Smooth muscle cell (in vitro differentiated cells): ENCODE measurements around the gene ANKRD44. TPM values are rescaled to one million over a fixed set of nuclear protein-coding genes. Genes with fewer than 3 reads are reported as not detected.

Experiments
- DNase-seq: peaks from one replicate; lab custom pipeline; 2025; ENCODE audit not compliant: unreplicated experiment; lab: John Stamatoyannopoulos, UW
- H2AFZ ChIP-seq: fragments of 200-600 bp; sonication (generic); 2 replicates; pipeline ENCODE4 v1.6.0; 2016; ENCODE audit warnings: antibody characterized with exemption, low read depth, mild to moderate bottlenecking
- H3F3A ChIP-seq: fragments of 200-600 bp; sonication (generic); 2 replicates; pipeline ENCODE4 v1.6.0; 2017; ENCODE audit warnings: antibody characterized with exemption, low read depth
- H3K27ac ChIP-seq: fragments of 200-600 bp; sonication (generic); 2 replicates; pipeline ENCODE4 v1.5.1; 2016; ENCODE audit warnings: low read depth, mild to moderate bottlenecking
- H3K27me3 ChIP-seq: fragments of 200-600 bp; sonication (generic); 2 replicates; pipeline ENCODE4 v1.6.1; 2016; ENCODE audit warnings: low read depth, mild to moderate bottlenecking
- H3K36me3 ChIP-seq: fragments of 200-600 bp; sonication (generic); 2 replicates; pipeline ENCODE4 v1.5.1; 2016; ENCODE audit warnings: low read depth
- H3K4me1 ChIP-seq: fragments of 200-600 bp; sonication (generic); 2 replicates; pipeline ENCODE4 v1.5.1; 2016; ENCODE audit warnings: low read depth
- H3K4me2 ChIP-seq: fragments of 200-600 bp; sonication (generic); 2 replicates; pipeline ENCODE4 v1.6.0; 2016; ENCODE audit warnings: mild to moderate bottlenecking
- H3K4me3 ChIP-seq: fragments of 200-600 bp; sonication (generic); 2 replicates; pipeline ENCODE4 v1.5.1; 2016; ENCODE audit warnings: mild to moderate bottlenecking
- H3K79me2 ChIP-seq: fragments of 200-600 bp; sonication (generic); 2 replicates; pipeline ENCODE4 v1.6.0; 2016; ENCODE audit warnings: low read depth, mild to moderate bottlenecking
- H3K9ac ChIP-seq: fragments of 200-600 bp; sonication (generic); 2 replicates; pipeline ENCODE4 v1.6.0; 2016; ENCODE audit warnings: low read depth
- H3K9me3 ChIP-seq: fragments of 200-600 bp; sonication (generic); replicated peaks from 2 replicates; pipeline ENCODE4 v1.5.1; 2016; ENCODE audit warnings: low read depth
- H4K20me1 ChIP-seq: fragments of 200-600 bp; sonication (generic); 2 replicates; pipeline ENCODE4 v1.6.0; 2016; ENCODE audit warnings: low read depth
- CTCF ChIP-seq: fragments of 200-600 bp; sonication (generic); IDR thresholded peaks from 2 replicates; pipeline ENCODE4 v1.5.1; 2017; ENCODE audit warnings: borderline replicate concordance, mild to moderate bottlenecking, antibody characterized with exemption; ENCODE audit not compliant: insufficient read depth, poor library complexity, severe bottlenecking
- WGBS: methylation state at CpG from one replicate; pipeline ENCODE4 v1.1.7; 2016; ENCODE audit warnings: low lambda C conversion rate; 5-methylcytosine and 5-hydroxymethylcytosine counted together
- polyA plus RNA-seq: library from polyadenylated mRNA; unstranded; fragments of >200 nt; fragmentation: Nextera tagmentation; extraction: Ambion mirVana; gene quantifications from 2 replicates; pipeline ENCODE4 v1.2.1, GENCODE V29; 2016
- total RNA-seq: library from RNA; depleted of rRNA; stranded (reverse); fragments of >200 nt; gene quantifications from 2 replicates; pipeline ENCODE4 v1.2.3, GENCODE V29; 2014

Gene ANKRD44
- total and polyA plus RNA-seq, 2 experiments from 2014 or later = 3.6 to 5.5 TPM

DNA sequence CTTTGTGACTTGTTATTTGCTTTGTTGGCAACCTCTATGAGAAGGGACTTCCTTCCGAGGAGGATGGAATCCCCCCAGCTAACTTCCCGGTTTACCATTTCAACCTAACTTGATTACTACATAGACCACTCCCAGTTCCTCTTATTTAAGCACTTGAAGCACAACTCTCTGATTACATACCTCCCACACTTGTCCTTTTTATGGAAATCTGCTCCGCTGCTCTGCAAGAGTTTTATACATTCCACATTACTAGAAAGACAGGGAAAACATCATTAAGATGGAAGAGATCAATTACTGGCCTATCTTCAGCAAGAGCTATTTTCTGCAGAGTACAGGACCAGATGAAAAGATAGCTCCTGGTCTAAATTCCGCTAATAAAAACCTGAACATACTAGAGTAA lies 224.1 kb downstream of the ANKRD44 start:
- no peaks in the 10 kb centered on the region for H3K79me2 ChIP-seq
- peaks cover 12% of the 10 kb centered on the region for H3K4me1 ChIP-seq
- no peaks in the 10 kb centered on the region for H3K36me3 ChIP-seq
- peaks cover 12% of the 10 kb centered on the region for H3F3A ChIP-seq
- no peak overlapping the region for H2AFZ ChIP-seq
- 76% methylated on average over 4 of the region's 4 CpGs for WGBS
- no peak for TF ChIP-seq CTCF
- no peak overlapping the region for H3K4me2 ChIP-seq
- no peaks in the 10 kb centered on the region for H3K9me3 ChIP-seq
- no peak overlapping the region for H3K4me3 ChIP-seq
- no peak overlapping the region for H3K27ac ChIP-seq
- no peaks in the 10 kb centered on the region for H3K27me3 ChIP-seq
- no peaks in the 10 kb centered on the region for H4K20me1 ChIP-seq
- DNase-seq = no peak
- no peak overlapping the region for H3K9ac ChIP-seq

DNA sequence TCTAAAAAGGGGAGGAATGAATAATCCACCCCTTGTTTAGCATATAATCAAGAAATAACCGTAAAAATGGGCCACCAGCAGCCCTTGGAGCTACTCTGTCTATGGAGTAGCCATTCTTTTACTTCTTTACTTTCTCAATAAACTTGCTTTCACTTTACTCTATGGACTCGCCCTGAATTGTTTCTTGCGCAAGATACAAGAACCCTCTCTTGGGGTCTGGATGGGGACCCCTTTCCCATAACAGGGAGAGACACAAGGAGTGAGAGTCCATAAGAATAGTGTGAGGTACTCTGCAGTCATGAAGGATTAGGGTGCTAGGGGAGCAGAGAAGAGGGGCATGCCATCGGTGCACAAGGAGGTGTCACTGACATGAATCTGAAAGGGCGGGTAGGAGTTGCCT lies 224.9 kb downstream of the ANKRD44 start:
- WGBS = 97% methylated on average over 5 of the region's 5 CpGs
- no peak overlapping the region for H3K9ac ChIP-seq
- H3K36me3 ChIP-seq = no peaks in the 10 kb centered on the region
- no peak for DNase-seq
- no peaks in the 10 kb centered on the region for H3K27me3 ChIP-seq
- no peak overlapping the region for H3K4me2 ChIP-seq
- no peaks in the 10 kb centered on the region for H3K9me3 ChIP-seq
- H3K4me1 ChIP-seq = peaks cover 12% of the 10 kb centered on the region
- H2AFZ ChIP-seq = no peak overlapping the region
- H3K4me3 ChIP-seq = no peak overlapping the region
- H3K27ac ChIP-seq = no peak overlapping the region
- H4K20me1 ChIP-seq = no peaks in the 10 kb centered on the region
- H3F3A ChIP-seq = peaks cover 12% of the 10 kb centered on the region
- no peaks in the 10 kb centered on the region for H3K79me2 ChIP-seq
- TF ChIP-seq CTCF = no peak

GRCh38 chr2:197081294-197081693 lies 229.3 kb downstream of the ANKRD44 start:
- Histone ChIP-seq H3K27ac (no peak overlapping the region), H3K79me2 (no peaks in the 10 kb centered on the region), H3K36me3 (no peaks in the 10 kb centered on the region), H2AFZ (no peak overlapping the region), H3K4me3 (no peak overlapping the region), H3K9ac (no peak overlapping the region), H3F3A (no peaks in the 10 kb centered on the region), H3K4me1 (no peaks in the 10 kb centered on the region), H3K27me3 (no peaks in the 10 kb centered on the region), H4K20me1 (no peaks in the 10 kb centered on the region), H3K9me3 (no peaks in the 10 kb centered on the region), H3K4me2 (no peak overlapping the region)
- DNase-seq = no peak
- no peak for TF ChIP-seq CTCF
- WGBS = 96% methylated on average over 4 of the region's 4 CpGs

DNA sequence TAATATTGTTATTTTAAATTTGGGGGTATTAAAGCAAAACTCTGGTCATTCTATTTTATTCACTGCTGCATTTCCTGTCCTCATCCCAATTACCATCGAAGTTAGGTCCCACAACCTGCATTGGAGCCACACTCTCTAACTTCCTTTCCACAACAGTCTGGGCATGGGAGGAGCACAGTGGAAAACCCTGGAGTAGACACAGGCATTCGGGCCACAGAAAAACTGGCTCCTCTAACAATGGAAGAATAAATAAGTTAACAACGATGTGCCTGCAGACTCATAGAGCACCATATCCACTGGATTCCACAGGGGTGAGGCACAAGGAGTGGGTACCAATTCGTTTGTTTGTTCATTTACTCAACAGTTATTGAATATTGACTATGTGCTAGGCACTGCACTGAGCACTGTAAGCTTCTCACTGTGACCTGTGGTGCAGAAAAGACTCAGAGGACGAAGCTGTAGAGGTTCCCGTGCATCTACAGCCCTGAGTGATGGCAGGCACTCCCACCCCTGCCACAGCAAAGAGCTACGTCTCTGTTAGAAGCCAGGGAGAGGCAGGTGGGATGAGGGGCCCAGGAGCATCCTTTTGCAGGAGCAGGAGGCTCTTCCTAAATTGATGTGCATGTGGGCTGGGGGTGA lies 229.9 kb downstream of the ANKRD44 start:
- Histone ChIP-seq H3K4me2 (no peak overlapping the region), H3K9ac (no peak overlapping the region), H3K9me3 (no peaks in the 10 kb centered on the region), H4K20me1 (no peaks in the 10 kb centered on the region), H3K27ac (no peak overlapping the region), H3F3A (no peaks in the 10 kb centered on the region), H3K36me3 (no peaks in the 10 kb centered on the region), H3K27me3 (no peaks in the 10 kb centered on the region), H3K4me1 (no peaks in the 10 kb centered on the region), H3K4me3 (no peak overlapping the region), H3K79me2 (no peaks in the 10 kb centered on the region), H2AFZ (no peak overlapping the region)
- TF ChIP-seq CTCF = no peak
- WGBS = 85% methylated on average over 7 of the region's 7 CpGs
- DNase-seq = no peak
